GM21723 (cell line): ENCODE data around the gene NEAT1.

Source experiments
- ATAC-seq: cut with Tn5 transposase; IDR thresholded peaks from one replicate; pipeline ENCODE4 v1.9.1; 2021; ENCODE audit warnings: mild to moderate bottlenecking, moderate library complexity; ENCODE audit not compliant: unreplicated experiment

The NEAT1 gene

DNA sequence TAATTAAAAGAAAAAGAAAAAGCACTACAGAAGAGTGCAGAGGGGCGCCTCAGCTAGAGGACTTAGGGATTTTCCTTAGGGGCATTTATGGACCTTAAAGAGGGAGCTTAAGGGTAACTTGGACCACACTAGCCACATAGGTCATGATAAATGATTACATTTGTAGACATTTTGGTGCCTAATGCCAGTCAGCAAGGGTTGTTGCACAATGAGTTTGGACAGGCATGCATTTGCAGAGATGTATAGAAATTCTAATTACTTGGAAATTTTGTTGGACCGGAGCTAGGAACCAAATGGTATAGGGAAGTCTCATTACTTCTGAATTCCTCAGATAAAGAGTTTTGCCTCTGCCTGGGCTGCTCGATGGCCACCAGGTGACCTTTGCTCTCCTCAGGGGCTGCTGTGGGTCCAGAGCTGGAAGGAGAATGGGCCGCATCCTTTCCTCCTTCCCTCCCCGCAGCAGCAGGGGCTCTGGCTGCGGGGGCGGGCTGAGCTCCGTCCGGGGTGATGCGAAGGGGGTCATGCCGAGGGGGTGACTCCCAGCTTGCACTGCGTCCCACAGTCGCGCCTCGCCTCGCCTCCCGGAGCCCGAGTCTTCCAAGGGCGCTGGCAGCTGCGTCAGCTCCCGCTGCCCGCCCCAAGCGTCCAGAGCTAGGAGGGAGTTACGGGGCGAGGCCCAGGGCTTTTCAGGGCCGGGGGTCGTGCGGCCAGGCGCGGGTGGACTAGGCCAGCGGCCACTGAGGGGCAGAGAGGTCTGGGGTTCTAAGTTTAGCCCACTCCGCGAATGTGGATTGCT is 56.0 kb downstream of the NEAT1 start:
- ATAC-seq, result no peak

DNA sequence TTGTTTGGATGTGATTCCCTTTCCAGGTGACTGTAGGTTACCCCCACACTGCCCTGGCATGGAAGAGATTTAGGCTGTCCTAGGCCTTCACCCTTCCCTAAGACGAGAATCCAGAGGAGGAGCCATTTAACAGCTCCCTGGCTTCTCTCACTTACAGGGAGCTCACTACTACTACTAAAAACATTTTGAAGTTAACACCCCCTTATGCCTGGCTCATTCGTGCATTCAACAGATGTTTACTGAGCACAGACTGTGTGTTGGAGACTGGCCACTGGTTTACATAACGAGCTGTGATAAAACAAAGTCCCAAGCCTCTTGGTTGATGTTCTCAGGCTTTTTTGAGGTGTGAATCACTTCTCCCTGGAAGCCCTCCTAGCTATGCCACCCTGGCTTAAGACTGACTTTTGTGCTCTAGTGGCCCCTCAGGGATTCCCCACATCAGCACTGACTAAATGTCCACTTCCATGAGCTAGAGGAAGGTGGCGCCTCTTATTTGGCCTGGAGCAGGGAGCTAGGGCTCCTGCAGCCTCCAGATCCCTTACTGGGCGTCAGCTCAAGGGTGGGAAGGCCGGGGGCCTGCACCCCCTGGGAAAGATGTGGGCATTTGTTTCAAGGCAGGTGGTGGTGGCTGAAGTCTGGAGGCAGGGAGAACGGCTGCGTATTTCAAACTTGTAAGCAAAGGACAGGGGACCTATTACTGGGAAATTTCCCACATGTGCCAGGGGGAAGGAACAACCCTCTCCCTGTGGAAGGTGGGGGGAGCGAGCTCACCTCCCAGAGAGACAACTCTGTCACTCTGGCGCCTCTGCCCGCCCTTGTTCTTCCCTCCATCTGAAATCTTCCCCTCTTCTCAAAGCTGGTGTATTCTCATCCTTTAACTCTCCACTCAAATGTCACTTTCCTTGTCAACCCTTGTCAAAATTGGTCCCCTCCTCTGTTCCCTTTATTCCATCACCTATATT is 56.9 kb downstream of the NEAT1 start:
- no peak for ATAC-seq

GRCh38 chr11:65482306-65482850 is 59.8 kb downstream of the NEAT1 start:
- no peak for ATAC-seq

GRCh38 chr11:65485920-65486219 is 63.3 kb downstream of the NEAT1 start:
- ATAC-seq, result no peak

DNA sequence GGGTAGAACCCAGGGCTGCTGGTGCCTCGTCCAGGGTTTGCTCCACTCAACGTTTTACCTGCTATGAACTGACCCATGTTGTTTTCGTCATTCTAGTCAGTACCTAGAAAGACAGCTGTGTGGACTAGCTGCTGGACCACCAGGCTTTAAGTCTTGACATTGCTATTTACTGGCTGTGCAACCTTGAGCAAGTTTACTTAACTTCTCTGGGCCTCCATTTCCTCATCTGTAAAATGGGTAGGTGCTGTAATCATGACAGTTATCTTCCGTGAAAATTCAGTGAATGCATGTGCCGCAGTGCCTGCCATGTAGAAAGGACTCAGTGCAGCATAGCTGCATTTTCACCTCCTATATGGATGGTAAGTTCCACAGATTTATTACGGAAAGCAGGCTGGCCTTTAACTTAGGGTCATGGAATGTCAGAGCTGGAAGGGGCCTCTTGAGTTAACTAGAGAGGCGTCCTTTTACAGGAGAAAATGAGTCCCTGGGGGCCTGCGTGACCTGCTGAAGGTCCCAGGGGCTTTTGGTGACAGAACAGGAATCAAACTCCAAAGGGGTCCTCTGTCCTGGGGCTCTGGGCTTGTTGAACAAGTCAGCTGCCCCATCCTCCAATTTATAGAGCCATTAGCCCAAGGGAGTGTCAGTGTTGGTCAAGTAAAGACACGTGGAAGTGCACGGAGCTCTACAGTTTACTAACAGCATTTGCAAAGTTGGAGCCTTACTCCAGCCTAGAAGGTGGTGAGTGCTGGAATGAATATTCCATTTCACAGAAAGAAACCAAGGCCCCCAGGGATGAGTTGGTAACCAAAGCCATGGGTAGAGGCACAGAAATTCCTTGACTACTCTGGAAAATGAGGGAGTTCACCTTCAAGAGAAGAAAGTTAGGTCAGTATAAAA is 64.2 kb downstream of the NEAT1 start:
- ATAC-seq, result no peak

GRCh38 chr11:65487467-65488272 is 65.1 kb downstream of the NEAT1 start:
- ATAC-seq, result no peak

- ATAC-seq, result no peak
Measured at GRCh38 chr11:65488273-65489034, 65.9 kb downstream of the NEAT1 start.

- ATAC-seq, result no peak
Measured at GRCh38 chr11:65489035-65489705, 66.6 kb downstream of the NEAT1 start.

- no peak for ATAC-seq
Measured at GRCh38 chr11:65489706-65490320, 67.2 kb downstream of the NEAT1 start.

GRCh38 chr11:65491163-65491465 is 68.5 kb downstream of the NEAT1 start:
- ATAC-seq, result no peak

- ATAC-seq, result no peak
Measured at GRCh38 chr11:65491614-65492386, 69.2 kb downstream of the NEAT1 start.

- ATAC-seq, result no peak
Measured at GRCh38 chr11:65492387-65492636, 69.7 kb downstream of the NEAT1 start.

DNA sequence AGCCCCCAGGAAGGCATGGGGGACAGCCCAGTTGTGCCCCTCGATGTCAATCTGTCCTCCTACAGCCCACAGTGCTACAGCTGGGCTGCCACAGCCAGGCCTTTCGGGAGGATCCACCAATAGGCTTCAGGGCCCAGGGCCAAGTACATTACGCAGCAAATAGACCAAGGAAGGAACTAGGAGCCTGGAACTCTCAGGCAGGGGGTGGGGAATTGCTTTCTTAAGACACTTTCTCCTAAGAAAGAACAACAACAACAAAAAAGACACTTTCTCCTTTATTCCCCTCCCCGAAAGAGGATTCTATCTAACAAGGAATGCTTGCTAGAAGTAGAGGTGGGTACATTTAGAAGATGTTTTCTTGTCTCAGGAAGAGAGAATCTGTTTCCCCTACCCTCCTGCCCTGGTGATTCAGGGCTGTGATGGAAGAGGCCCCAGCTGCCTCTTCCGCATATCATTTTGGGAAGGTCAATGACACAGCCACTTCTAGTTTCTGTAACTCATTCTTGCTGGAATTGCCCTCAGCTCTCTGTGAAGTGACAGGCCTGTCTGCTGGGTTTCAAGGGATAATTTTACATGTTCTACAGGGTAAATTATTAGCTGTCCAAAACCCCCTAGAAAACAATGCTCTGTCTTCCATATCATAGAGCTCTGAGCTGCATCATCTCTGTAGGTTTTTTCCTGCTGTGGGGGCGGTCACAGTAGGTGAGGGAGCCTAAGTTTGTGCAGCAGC is 70.2 kb downstream of the NEAT1 start:
- ATAC-seq, result no peak

- ATAC-seq, result no peak
Measured at GRCh38 chr11:65493367-65494176, 71.0 kb downstream of the NEAT1 start.
